GM12891 (cell line): ENCODE results near the gene CYREN.

Experiments used
- PAX5 ChIP-seq: IDR thresholded peaks from 2 replicates; pipeline ENCODE4 v1.6.1; 2011; ENCODE audit warnings: low read length, moderate library complexity, mild to moderate bottlenecking; ENCODE audit not compliant: insufficient read depth, severe bottlenecking
- POLR2A ChIP-seq: IDR thresholded peaks from 2 replicates; pipeline ENCODE4 v1.6.1; 2011; ENCODE audit warnings: low read depth, low read length, control low read depth
- POLR2AphosphoS5 ChIP-seq: IDR thresholded peaks from 2 replicates; pipeline ENCODE4 v1.6.1; 2011; ENCODE audit warnings: low read depth, low read length, control low read depth
- SPI1 ChIP-seq: IDR thresholded peaks from 2 replicates; pipeline ENCODE4 v1.6.1; 2011; ENCODE audit warnings: low read depth, low read length, control low read depth
- TAF1 ChIP-seq: IDR thresholded peaks from 2 replicates; pipeline ENCODE4 v1.6.1; 2011; ENCODE audit warnings: low read depth, low read length, control low read depth

- TF ChIP-seq POLR2A: no peak
- no peak for TF ChIP-seq POLR2AphosphoS5
- no peak for TF ChIP-seq SPI1
- TF ChIP-seq PAX5: no peak
- no peak for TF ChIP-seq TAF1
These were observed 30.8 kb upstream of the CYREN start for GRCh38 chr7:135201350-135201749.
